C4-2B (cell line): ENCODE measurements around the gene KMO.

ENCODE experiments used
- ZFX ChIP-seq: fragments of 450-650 bp; IDR thresholded peaks from 2 replicates; pipeline ENCODE4 v1.6.1; 2017
- TF ChIP-seq, protein P1 (sequence below): fragments of 450-650 bp; conservative IDR thresholded peaks from 2 replicates; pipeline ENCODE4 v1.5.1; 2017; ENCODE audit warnings: mild to moderate bottlenecking

DNA sequence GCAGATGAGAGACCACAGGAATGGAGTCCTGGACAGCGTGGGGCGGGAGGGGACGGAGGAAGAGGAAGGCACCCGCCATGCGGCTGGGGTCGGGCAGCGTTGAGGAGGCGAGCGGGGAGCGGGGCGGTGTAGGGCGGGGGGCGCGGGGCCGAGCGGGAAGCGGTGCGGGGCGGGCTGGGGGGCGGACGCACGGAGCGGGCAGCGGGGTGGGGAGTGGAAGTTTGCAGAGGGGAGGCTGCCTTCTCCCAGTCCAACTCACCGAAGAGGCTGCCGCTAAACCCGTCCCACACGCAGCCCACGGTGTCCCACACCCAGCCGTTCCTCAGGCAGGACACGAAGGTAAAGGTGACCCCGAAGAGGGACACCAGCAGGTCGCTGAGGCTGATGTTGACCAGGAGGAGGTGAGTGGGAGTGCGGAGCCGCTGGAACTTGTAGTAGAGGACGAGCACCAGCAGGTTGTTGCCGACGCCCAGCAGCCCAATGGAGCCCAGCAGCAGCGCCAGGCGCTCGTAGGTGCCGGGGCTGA lies 107.5 kb downstream of the KMO start:
- TF ChIP-seq, protein P1, sequence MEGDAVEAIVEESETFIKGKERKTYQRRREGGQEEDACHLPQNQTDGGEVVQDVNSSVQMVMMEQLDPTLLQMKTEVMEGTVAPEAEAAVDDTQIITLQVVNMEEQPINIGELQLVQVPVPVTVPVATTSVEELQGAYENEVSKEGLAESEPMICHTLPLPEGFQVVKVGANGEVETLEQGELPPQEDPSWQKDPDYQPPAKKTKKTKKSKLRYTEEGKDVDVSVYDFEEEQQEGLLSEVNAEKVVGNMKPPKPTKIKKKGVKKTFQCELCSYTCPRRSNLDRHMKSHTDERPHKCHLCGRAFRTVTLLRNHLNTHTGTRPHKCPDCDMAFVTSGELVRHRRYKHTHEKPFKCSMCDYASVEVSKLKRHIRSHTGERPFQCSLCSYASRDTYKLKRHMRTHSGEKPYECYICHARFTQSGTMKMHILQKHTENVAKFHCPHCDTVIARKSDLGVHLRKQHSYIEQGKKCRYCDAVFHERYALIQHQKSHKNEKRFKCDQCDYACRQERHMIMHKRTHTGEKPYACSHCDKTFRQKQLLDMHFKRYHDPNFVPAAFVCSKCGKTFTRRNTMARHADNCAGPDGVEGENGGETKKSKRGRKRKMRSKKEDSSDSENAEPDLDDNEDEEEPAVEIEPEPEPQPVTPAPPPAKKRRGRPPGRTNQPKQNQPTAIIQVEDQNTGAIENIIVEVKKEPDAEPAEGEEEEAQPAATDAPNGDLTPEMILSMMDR = no peak; the same call in 1 of the 2 replicates
- TF ChIP-seq ZFX = no peak
